Measurements from ENCODE around the gene HCFC1. TPM values are rescaled to one million over a fixed set of nuclear protein-coding genes. Genes with fewer than 3 reads are reported as not detected.

HCFC1 gene
- total and polyA plus RNA-seq, 2 of the 8 experiments (the other 6 are each of a cell fraction or from before 2014, with no cell fraction given), result 24.9 to 117 TPM

GRCh38 chrX:154000051-154000450, 28.4 kb upstream of the HCFC1 start:
- Histone ChIP-seq H3K36me3 (ENCODE audit: control insufficient read depth in 2 of 4, insufficient read depth in 4 of 4, low read length in 3 of 4) (no peaks in the 10 kb centered on the region), H3K27ac (ENCODE audit: low read depth, low read length) (no peak overlapping the region), H3K18ac (ENCODE audit: extremely low read depth, low read length) (no peak overlapping the region), H2BK5ac (ENCODE audit: low read depth, low read length) (no peak overlapping the region), H3K79me2 (ENCODE audit: control insufficient read depth in 1 of 2, insufficient read depth in 2 of 2, low read length in 2 of 2) (no peaks in the 10 kb centered on the region), H4K8ac (ENCODE audit: extremely low read depth, insufficient read depth, low read length) (no peak overlapping the region), H3K4me2 (ENCODE audit: insufficient read depth in 1 of 2, low read depth in 2 of 2, low read length in 2 of 2) (no peak overlapping the region), H3K4me1 (replicated peaks in 1 of 4; ENCODE audit: control insufficient read depth in 3 of 4, insufficient read depth in 4 of 4, low read length in 3 of 4) (peaks cover 0 to 8% (median 0%) of the 10 kb centered on the region in 4 experiments; a peak in 2 of 7 replicates), H2BK20ac (ENCODE audit: low read length) (no peak overlapping the region), H3K4me3 (ENCODE audit: extremely low read depth in 1 of 4, insufficient read depth in 2 of 4, low read depth in 3 of 4, low read length in 4 of 4) (no peak overlapping the region), H2AFZ (ENCODE audit: low read length) (no peak overlapping the region), H2BK15ac (ENCODE audit: low read length) (no peak overlapping the region), H3K23me2 (ENCODE audit: low read depth, low read length) (no peaks in the 10 kb centered on the region), H3K9ac (replicated peaks in 1 of 4; ENCODE audit: extremely low read depth in 1 of 4, low read depth in 3 of 4, low read length in 3 of 4) (no peak overlapping the region), H3K14ac (ENCODE audit: insufficient read length) (no peak overlapping the region), H4K20me1 (replicated peaks in 1 of 2; ENCODE audit: control insufficient read depth in 1 of 2, insufficient read depth in 2 of 2, low read length in 2 of 2) (no peaks in the 10 kb centered on the region), H3K56ac (replicated peaks; ENCODE audit: insufficient read length, low read depth, low read length) (no peak overlapping the region), H3K79me1 (ENCODE audit: low read depth, low read length) (no peaks in the 10 kb centered on the region), H2AK5ac (ENCODE audit: low read depth, low read length) (no peak overlapping the region), H4K91ac (replicated peaks; ENCODE audit: insufficient read length, low read length) (no peak overlapping the region), H2BK12ac (ENCODE audit: low read depth, low read length) (no peak overlapping the region), H4K5ac (ENCODE audit: insufficient read length, low read depth, low read length) (no peak overlapping the region), H2BK120ac (replicated peaks; ENCODE audit: low read depth, low read length) (no peak overlapping the region), H3K27me3 (replicated peaks in 1 of 4; ENCODE audit: control insufficient read depth in 3 of 4, extremely low read depth in 1 of 4, insufficient read depth in 3 of 4, low read length in 3 of 4) (no peaks in the 10 kb centered on the region), H3K9me3 (ENCODE audit: insufficient read depth in 2 of 2, low read depth in 1 of 2, low read length in 1 of 2) (no peaks in the 10 kb centered on the region), H3K4ac (replicated peaks; ENCODE audit: insufficient read length, low read depth, low read length) (no peak overlapping the region), H3K23ac (ENCODE audit: insufficient read length) (no peak overlapping the region)
- TF ChIP-seq TCF12 (IDR thresholded peaks at IDR 0.05; ENCODE audit: low read depth, low read length) (no peak), ASH2L (IDR thresholded peaks at IDR 0.05; ENCODE audit: low read length) (no peak), NANOG (IDR thresholded peaks at IDR 0.05; ENCODE audit: insufficient read depth, low read depth, low read length, poor library complexity, severe bottlenecking) (no peak), MAFK (IDR thresholded peaks at IDR 0.05; ENCODE audit: low read depth, low read length) (no peak), CTCF (IDR thresholded peaks at IDR 0.05; ENCODE audit: control extremely low read depth in 1 of 3, insufficient read depth in 1 of 3, low read depth in 1 of 3, low read length in 3 of 3) (no peak), RXRA (IDR thresholded peaks at IDR 0.05; ENCODE audit: insufficient read depth, low read depth, low read length) (no peak), POU5F1 (IDR thresholded peaks at IDR 0.05; ENCODE audit: low read depth, low read length) (no peak)
- FAIRE-seq (no peak), DNase-seq (ENCODE audit: low read depth in 1 of 2, low spot score in 2 of 2) (no peak)
- WGBS, 2 experiments (ENCODE audit: extremely low coverage in 1 of 2, insufficient coverage in 1 of 2, insufficient read length in 1 of 2, insufficient replicate concordance in 2 of 2, low coverage in 1 of 2, low lambda C conversion rate in 2 of 2, missing lambda C conversion rate in 1 of 2), result 74% methylated on average over 5 of the region's 5 CpGs; no CpG with 5 or more reads in 1 of the 2 experiments
- ChIA-PET POLR2A (ENCODE audit: partially characterized antibody) (interaction anchor here (0.6 to 2.8 kb wide), 5 partner anchors 12 to 130 kb away, joined by 3 to 12 read pairs (median 3); partner anchors contain the start of gene HCFC1), CTCF (ENCODE audit: partially characterized antibody) (interaction anchor here (0.6 to 1.9 kb wide), 3 partner anchors 10 to 13 kb away, joined by 3 to 9 read pairs (median 4); no protein-coding TSS in a partner anchor)
